SK-N-SH (cell line): ENCODE data around the gene MC1R. TPM values are rescaled to one million over a fixed set of nuclear protein-coding genes. Genes with fewer than 3 reads are reported as not detected.
A peak's percentile ranks its signal among the peaks of the same experiment; 100 is the strongest.

Experiments used
- CTCF ChIA-PET: fragments of 300-600, 350-600 bp; formaldehyde crosslinking; extraction: SDS; loops from one replicate; lab custom pipeline; 2021; lab: Yijun Ruan, JAX
- POLR2A ChIA-PET: fragments of 350-600 bp; sonication (Branson Sonifier 250); formaldehyde crosslinking; extraction: SDS; loops from one replicate; lab custom pipeline; 2020; ENCODE audit warnings: antibody characterized with exemption, inconsistent platforms; lab: Yijun Ruan, JAX
- DNase-seq: peaks from one replicate; pipeline ENCODE4 v3.0.0; 2012
- H2AFZ ChIP-seq: fragments of 200-600 bp; sonication (generic); 2 replicates; pipeline ENCODE4 v1.8.1; 2016; ENCODE audit warnings: antibody characterized with exemption, mild to moderate bottlenecking, low read depth
- H3F3A ChIP-seq: fragments of 200-600 bp; sonication (generic); replicated peaks from 2 replicates; pipeline ENCODE3; 2016; ENCODE audit warnings: antibody characterized with exemption, mild to moderate bottlenecking; ENCODE audit not compliant: insufficient read depth
- H3K27ac ChIP-seq, 2 experiments: fragments of 200-500 bp in 1 of 2; fragments of 200-600 bp in 1 of 2; sonication (Bioruptor generic) in 1 of 2; sonication (generic), shearing (Covaris generic) in 1 of 2; 2 replicates each; pipeline versions ENCODE4 v1.5.1 to v1.6.1; 2014 to 2016; ENCODE audit warnings: low read depth in 2 of 2, inconsistent platforms in 1 of 2, low read length in 1 of 2, mild to moderate bottlenecking in 1 of 2, mixed read lengths in 1 of 2
- H3K27me3 ChIP-seq: fragments of 200-600 bp; sonication (generic), shearing (Covaris generic); 2 replicates; pipeline ENCODE4 v1.6.1; 2016; ENCODE audit warnings: mixed run types; ENCODE audit not compliant: insufficient read depth
- H3K36me3 ChIP-seq, 2 experiments: fragments of 200-500 bp in 1 of 2; fragments of 200-600 bp in 1 of 2; sonication (Bioruptor generic) in 1 of 2; sonication (generic) in 1 of 2; replicated peaks in 1 of 2; 2 replicates each; pipeline versions ENCODE3 to v1.5.1; 2014 to 2016; ENCODE audit warnings: low read length in 1 of 2, mild to moderate bottlenecking in 1 of 2; ENCODE audit not compliant: insufficient read depth in 2 of 2, control insufficient read depth in 1 of 2
- H3K4me1 ChIP-seq, 2 experiments: fragments of 200-500 bp in 1 of 2; fragments of 200-600 bp in 1 of 2; sonication (Bioruptor generic) in 1 of 2; sonication (generic), shearing (Covaris generic) in 1 of 2; 2 replicates each; pipeline versions ENCODE4 v1.5.1 to v1.6.1; 2014 to 2016; ENCODE audit warnings: low read depth in 1 of 2, low read length in 1 of 2, mixed run types in 1 of 2; ENCODE audit not compliant: insufficient read depth in 2 of 2, control insufficient read depth in 1 of 2
- H3K4me2 ChIP-seq: fragments of 200-600 bp; sonication (generic), shearing (Covaris generic); 2 replicates; pipeline ENCODE4 v1.6.1; 2017; ENCODE audit warnings: mixed run types
- H3K4me3 ChIP-seq, 2 experiments: fragments of 200-500 bp in 1 of 2; fragments of 200-600 bp in 1 of 2; sonication (Bioruptor generic) in 1 of 2; sonication (generic), shearing (Covaris generic) in 1 of 2; 2 replicates each; pipeline versions ENCODE4 v1.5.1 to v1.8.1; 2014 to 2016; ENCODE audit warnings: low read depth in 2 of 2, inconsistent platforms in 1 of 2, low read length in 1 of 2, mild to moderate bottlenecking in 1 of 2, mixed read lengths in 1 of 2, moderate library complexity in 1 of 2
- H3K79me2 ChIP-seq: fragments of 200-600 bp; sonication (generic); 2 replicates; pipeline ENCODE4 v1.8.1; 2017; ENCODE audit warnings: mild to moderate bottlenecking; ENCODE audit not compliant: insufficient read depth
- H3K9ac ChIP-seq: fragments of 200-600 bp; sonication (generic); 2 replicates; pipeline ENCODE4 v1.6.1; 2017; ENCODE audit warnings: mixed run types
- H3K9me2 ChIP-seq: fragments of 200-600 bp; sonication (generic); 2 replicates; pipeline ENCODE4 v1.6.1; 2017; ENCODE audit warnings: mixed run types
- H3K9me3 ChIP-seq: fragments of 200-600 bp; sonication (generic); 2 replicates; pipeline ENCODE4 v1.6.1; 2017; ENCODE audit warnings: mixed run types, mild to moderate bottlenecking, moderate library complexity
- H4K20me1 ChIP-seq: fragments of 200-600 bp; sonication (generic); 2 replicates; pipeline ENCODE4 v1.6.1; 2017; ENCODE audit warnings: mild to moderate bottlenecking, mixed run types; ENCODE audit not compliant: insufficient read depth
- CHD2 ChIP-seq: fragments of 150-350 bp; IDR thresholded peaks from 2 replicates; pipeline ENCODE4 v1.6.1; 2018; ENCODE audit warnings: low read length; ENCODE audit not compliant: partially characterized antibody
- FOSL2 ChIP-seq: IDR thresholded peaks from 2 replicates; pipeline ENCODE4 v1.4.0; 2012; ENCODE audit warnings: low read depth, mild to moderate bottlenecking, moderate library complexity, borderline replicate concordance
- FOXM1 ChIP-seq: IDR thresholded peaks from 2 replicates; pipeline ENCODE4 v1.4.0; 2012; ENCODE audit warnings: low read depth, mild to moderate bottlenecking
- GABPA ChIP-seq: IDR thresholded peaks from 2 replicates; pipeline ENCODE4 v1.4.0; 2012; ENCODE audit warnings: low read depth, mild to moderate bottlenecking
- GATA2 ChIP-seq: sonication (generic); formaldehyde crosslinking; IDR thresholded peaks from 2 replicates; pipeline ENCODE4 v1.5.0; 2020; ENCODE audit warnings: mild to moderate bottlenecking, missing genetic modification reagents
- MXI1 ChIP-seq: IDR thresholded peaks from 2 replicates; pipeline ENCODE4 v1.6.1; 2012; ENCODE audit warnings: mild to moderate bottlenecking, low read depth, low read length, improper control_type of control experiment
- SIN3A ChIP-seq: IDR thresholded peaks from 2 replicates; pipeline ENCODE4 v1.6.1; 2012; ENCODE audit warnings: low read depth, mild to moderate bottlenecking, low read length, moderate library complexity, borderline replicate concordance
- TEAD4 ChIP-seq: IDR thresholded peaks from 2 replicates; pipeline ENCODE4 v1.4.0; 2012; ENCODE audit warnings: mild to moderate bottlenecking, borderline replicate concordance; ENCODE audit not compliant: insufficient read depth
- WGBS: methylation state at CpG from one replicate; pipeline ENCODE4 v1.1.6; 2017; ENCODE audit warnings: low lambda C conversion rate; 5-methylcytosine and 5-hydroxymethylcytosine counted together
- polyA plus RNA-seq, 3 experiments: library from polyadenylated mRNA; depleted of rRNA; stranded (reverse); fragments of >200 nt; gene quantifications; 2 replicates each; pipeline ENCODE4 v1.2.3, GENCODE V29; 2012
- TF ChIP-seq, protein P1 (sequence below): IDR thresholded peaks from 2 replicates; pipeline ENCODE4; 2012
- TF ChIP-seq, protein P2 (sequence below): IDR thresholded peaks from 2 replicates; pipeline ENCODE4 v1.4.0; 2012; ENCODE audit warnings: low read depth, borderline replicate concordance
- TF ChIP-seq, protein P3 (sequence below): fragments of 200-600 bp; sonication (generic); IDR thresholded peaks from 2 replicates; pipeline ENCODE4 v1.6.1; 2017; ENCODE audit warnings: antibody characterized with exemption, mild to moderate bottlenecking, moderate library complexity
- TF ChIP-seq, protein P4 (sequence below): IDR thresholded peaks from 2 replicates; pipeline ENCODE4 v1.4.0; 2012; ENCODE audit warnings: low read depth

The MC1R gene
- polyA plus RNA-seq, 1 of the 3 experiments (the other 2 are of a cell fraction), result 11.1 TPM

DNA sequence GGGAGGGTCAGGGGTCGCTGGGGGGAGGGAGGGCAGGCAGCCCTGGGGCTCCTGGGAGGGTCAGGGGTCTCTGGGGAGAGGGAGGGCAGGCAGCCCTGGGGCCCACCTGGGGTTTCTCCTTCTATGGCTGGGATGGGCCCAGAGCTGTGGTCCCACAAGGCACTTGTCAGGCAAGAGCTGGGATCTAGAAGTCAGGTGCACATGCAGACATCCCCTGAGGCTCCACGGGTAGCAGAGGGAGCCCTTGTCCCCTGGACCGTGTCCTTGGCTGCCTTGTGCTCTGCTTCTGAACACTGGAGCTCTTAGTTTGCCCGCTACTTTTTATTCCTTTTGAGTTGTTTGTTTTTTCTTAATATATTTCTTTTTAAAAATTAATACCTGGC is 6.3 kb downstream of the MC1R start:
- TF ChIP-seq SIN3A, result no peak
- no peak for TF ChIP-seq GABPA
- TF ChIP-seq, protein P1, sequence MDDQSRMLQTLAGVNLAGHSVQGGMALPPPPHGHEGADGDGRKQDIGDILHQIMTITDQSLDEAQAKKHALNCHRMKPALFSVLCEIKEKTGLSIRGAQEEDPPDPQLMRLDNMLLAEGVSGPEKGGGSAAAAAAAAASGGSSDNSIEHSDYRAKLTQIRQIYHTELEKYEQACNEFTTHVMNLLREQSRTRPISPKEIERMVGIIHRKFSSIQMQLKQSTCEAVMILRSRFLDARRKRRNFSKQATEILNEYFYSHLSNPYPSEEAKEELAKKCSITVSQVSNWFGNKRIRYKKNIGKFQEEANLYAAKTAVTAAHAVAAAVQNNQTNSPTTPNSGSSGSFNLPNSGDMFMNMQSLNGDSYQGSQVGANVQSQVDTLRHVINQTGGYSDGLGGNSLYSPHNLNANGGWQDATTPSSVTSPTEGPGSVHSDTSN, result no peak
- TF ChIP-seq MXI1, result no peak
- no peak for TF ChIP-seq FOXM1
- TF ChIP-seq, protein P2, sequence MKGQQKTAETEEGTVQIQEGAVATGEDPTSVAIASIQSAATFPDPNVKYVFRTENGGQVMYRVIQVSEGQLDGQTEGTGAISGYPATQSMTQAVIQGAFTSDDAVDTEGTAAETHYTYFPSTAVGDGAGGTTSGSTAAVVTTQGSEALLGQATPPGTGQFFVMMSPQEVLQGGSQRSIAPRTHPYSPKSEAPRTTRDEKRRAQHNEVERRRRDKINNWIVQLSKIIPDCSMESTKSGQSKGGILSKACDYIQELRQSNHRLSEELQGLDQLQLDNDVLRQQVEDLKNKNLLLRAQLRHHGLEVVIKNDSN, result no peak
- TF ChIP-seq FOSL2, result no peak
- TF ChIP-seq, protein P3, sequence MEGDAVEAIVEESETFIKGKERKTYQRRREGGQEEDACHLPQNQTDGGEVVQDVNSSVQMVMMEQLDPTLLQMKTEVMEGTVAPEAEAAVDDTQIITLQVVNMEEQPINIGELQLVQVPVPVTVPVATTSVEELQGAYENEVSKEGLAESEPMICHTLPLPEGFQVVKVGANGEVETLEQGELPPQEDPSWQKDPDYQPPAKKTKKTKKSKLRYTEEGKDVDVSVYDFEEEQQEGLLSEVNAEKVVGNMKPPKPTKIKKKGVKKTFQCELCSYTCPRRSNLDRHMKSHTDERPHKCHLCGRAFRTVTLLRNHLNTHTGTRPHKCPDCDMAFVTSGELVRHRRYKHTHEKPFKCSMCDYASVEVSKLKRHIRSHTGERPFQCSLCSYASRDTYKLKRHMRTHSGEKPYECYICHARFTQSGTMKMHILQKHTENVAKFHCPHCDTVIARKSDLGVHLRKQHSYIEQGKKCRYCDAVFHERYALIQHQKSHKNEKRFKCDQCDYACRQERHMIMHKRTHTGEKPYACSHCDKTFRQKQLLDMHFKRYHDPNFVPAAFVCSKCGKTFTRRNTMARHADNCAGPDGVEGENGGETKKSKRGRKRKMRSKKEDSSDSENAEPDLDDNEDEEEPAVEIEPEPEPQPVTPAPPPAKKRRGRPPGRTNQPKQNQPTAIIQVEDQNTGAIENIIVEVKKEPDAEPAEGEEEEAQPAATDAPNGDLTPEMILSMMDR, result no peak
- no peak for TF ChIP-seq CHD2
- no peak for TF ChIP-seq GATA2
- TF ChIP-seq, protein P4, sequence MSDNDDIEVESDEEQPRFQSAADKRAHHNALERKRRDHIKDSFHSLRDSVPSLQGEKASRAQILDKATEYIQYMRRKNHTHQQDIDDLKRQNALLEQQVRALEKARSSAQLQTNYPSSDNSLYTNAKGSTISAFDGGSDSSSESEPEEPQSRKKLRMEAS, result no peak
- H3K4me1 ChIP-seq, result peaks cover 12 to 24% of the 10 kb centered on the region in 2 experiments; a peak in 3 of 4 replicates
- peak overlapping the region; percentile 24 to 36; a peak in 2 of 4 replicates for H3K27ac ChIP-seq
- no peak for DNase-seq
- no peaks in the 10 kb centered on the region for H3K27me3 ChIP-seq
- POLR2A ChIA-PET, result interaction anchor here (0.6 to 2.5 kb wide), 8 partner anchors 10 to 219 kb away, joined by 3 to 11 read pairs (median 4); no protein-coding TSS in a partner anchor
- peaks cover 67% of the 10 kb centered on the region for H3K79me2 ChIP-seq
- H2AFZ ChIP-seq, result no peak overlapping the region
- H3K9ac ChIP-seq, result peak overlapping the region; percentile 96; the same call in 1 of the 2 replicates
- peaks cover 6 to 22% of the 10 kb centered on the region in 2 experiments for H3K36me3 ChIP-seq
- peak overlapping the region; percentile 83 to 89 for H3K4me3 ChIP-seq
- H3F3A ChIP-seq, result peaks cover 44% of the 10 kb centered on the region
- 36% methylated on average over 4 of the region's 4 CpGs for WGBS
- H4K20me1 ChIP-seq, result peaks cover 64% of the 10 kb centered on the region
- H3K4me2 ChIP-seq, result peak overlapping the region; percentile 94
- no peaks in the 10 kb centered on the region for H3K9me2 ChIP-seq
- no peaks in the 10 kb centered on the region for H3K9me3 ChIP-seq
- CTCF ChIA-PET, result interaction anchor here (0.7 to 6.1 kb wide), 9 partner anchors 14 to 224 kb away, joined by 3 to 53 read pairs (median 4); partner anchors contain the start of gene DEF8

DNA sequence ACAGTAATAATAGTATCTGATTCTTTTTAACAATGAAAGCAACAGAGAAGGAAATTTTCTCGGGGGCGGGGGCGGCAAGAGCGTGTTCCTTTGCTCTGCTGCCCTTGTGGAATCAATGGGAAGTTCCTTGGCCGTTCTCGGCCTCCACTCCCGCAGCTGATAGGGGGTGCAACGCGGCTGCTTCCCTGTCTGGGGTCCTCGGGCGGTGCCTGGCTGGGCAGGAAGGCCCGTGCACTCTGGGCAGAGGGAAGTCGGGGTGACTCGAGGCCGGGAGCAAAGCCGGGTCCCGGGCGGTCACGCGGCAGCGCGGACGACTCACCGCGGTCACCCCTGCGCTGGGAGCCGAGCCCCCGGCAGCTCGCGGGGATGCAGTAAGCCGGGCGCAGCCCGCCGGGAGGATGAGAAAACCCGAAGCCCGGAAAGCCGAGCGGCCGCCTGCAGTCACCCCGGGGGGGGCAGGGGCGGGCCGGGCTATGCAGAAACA is 7.0 kb downstream of the MC1R start:
- H4K20me1 ChIP-seq, result peaks cover 71% of the 10 kb centered on the region
- peaks cover 39% of the 10 kb centered on the region for H3F3A ChIP-seq
- WGBS, result 5% methylated on average over 8 of the region's 42 CpGs
- peaks cover 8 to 18% of the 10 kb centered on the region in 2 experiments; a peak in 3 of 4 replicates for H3K4me1 ChIP-seq
- CTCF ChIA-PET, result interaction anchor here (0.7 to 6.1 kb wide), 4 partner anchors 16 to 184 kb away, joined by 3 to 53 read pairs (median 5); partner anchors contain the start of gene DEF8
- H3K9ac ChIP-seq, result peak overlapping the region; percentile 96
- no peaks in the 10 kb centered on the region for H3K9me2 ChIP-seq
- no peak overlapping the region for H2AFZ ChIP-seq
- POLR2A ChIA-PET, result interaction anchor here (0.6 to 2.5 kb wide), 4 partner anchors 9 to 135 kb away, joined by 3 to 11 read pairs (median 5); no protein-coding TSS in a partner anchor
- DNase-seq, result peak; percentile 57
- H3K27me3 ChIP-seq, result no peaks in the 10 kb centered on the region
- peak overlapping the region; percentile 36 to 45; a peak in 3 of 4 replicates for H3K27ac ChIP-seq
- H3K36me3 ChIP-seq, result peaks cover 6 to 30% of the 10 kb centered on the region in 2 experiments
- TF ChIP-seq MXI1, result peak; percentile 62
- TF ChIP-seq, protein P4, result no peak
- TF ChIP-seq TEAD4, result 0 out of 2 replicates have a peak, but pooled peaks have one; percentile 14
- H3K4me3 ChIP-seq, result peak overlapping the region; percentile 83 to 89
- no peaks in the 10 kb centered on the region for H3K9me3 ChIP-seq
- H3K4me2 ChIP-seq, result peak overlapping the region; percentile 94
- peaks cover 74% of the 10 kb centered on the region for H3K79me2 ChIP-seq
